ENCODE results near the gene CDKN1B.
"Not testable (repeated sequence)": the region's sequence is repeated elsewhere in the genome, so short reads cannot be mapped to it uniquely, and the experiment has no call there.

The CDKN1B gene

DNA sequence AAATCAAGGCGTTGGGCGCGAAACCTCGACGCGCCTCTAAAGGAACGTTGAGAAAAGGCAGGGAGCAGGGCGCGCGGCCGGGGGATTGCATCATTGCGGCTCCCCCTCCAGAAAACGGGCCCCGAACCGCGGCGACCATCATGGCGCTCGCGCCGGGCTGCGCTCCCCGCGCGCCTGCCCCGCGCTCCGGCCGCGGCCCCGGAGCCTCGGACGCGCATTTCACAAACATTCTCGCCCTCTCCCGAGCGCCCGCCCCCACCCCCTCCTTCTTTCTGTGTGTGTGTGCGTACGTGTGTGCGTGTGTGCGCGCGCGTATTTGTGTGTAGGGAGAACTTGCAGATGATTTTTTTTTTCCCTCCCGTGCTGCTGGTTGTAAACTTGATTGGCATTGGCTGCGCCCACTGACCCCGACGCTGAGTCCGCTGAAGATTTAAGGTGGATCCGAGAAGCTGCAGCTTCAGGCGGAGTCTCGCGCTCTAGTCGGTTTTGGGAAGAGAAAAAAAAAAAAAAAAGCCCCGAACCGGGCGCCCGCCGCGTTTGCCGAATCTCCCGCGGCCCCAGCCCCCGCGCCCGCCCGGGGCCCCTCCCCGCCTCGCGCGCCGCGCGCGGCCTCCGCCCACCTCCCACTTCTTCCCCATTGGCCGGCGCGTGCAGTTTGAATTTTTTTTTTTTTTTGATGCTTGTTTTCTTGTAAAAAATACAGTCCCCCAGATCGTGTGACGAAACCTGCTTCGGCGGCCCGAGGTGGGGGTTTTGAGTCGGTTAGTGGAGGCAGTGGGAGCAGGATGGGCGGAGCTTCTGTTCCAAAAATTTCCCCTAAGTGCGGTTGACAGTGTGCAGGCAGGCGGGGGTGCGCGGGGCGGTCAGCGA lies 8.2 kb downstream of the CDKN1B start:
- DNase-seq = peak; percentile 98

DNA sequence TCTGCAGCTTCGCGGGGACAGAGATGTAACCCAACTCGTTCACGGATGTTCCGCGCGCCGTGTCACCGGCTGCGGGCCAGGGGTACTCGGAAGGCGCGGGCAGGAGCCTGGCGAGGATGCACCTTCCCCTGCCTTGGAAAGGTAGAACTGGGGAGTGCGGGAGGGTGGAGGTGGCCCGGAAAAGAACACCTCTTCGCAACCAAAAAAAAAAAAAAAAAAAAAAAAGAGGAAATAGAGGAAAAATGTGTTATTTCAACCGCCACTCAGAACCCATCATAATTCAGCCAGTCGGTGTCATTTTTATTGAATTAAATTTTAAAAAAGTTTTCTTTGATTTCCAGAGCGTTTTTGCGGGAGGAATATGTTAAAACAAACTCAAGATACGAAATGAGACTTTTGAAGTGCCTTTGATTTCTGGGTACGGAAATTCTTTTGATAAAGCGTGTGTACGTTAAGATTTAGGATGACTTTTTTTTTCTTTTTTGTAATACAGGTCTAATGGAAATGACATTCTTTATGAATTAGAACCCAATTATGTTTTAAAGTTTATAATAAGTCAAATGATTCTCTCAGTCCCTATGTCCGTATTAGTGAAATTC lies 8.9 kb downstream of the CDKN1B start:
- DNase-seq = no peak

DNA sequence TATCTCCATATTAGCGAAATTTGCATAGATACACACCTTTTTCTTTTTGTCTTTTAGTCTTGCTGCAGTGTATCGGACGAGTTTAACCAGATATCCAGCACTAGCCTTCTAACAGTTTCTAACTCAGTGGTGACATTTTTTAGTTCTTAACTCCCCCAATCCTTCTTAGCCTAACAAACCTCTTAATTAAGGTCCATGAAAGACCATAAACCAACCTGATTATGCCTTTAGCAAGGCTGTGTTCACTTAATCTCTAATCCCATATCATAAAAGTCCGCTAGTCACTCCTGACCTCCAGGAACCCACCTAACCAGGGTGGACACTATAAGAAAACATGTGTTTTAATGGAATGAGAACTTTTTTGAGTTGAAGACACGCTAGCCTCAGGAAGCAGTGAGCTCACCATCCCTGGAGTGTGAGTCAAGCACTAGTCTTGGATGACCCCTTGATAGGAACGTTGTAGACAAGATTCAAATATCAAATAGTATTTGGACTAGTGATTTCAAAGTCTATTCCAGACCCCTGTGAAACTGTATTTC lies 9.5 kb downstream of the CDKN1B start:
- DNase-seq = no peak

DNA sequence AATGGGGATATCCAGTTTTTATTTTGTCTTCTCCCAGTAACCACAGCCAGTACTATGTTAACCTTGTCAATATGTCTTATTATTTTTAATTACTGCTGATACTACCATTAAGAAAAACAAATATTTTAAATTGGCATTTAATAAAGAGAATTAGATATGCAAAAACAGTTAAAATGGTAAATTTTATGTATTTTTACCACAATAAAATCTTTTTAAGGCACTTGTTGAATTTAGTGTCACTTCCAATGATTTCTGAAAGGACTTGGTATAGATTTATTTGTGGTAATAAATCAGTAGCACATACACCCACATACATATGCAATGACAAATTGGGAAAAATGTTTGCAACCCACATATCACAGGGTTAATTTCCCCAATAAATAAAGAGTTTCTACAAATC lies 14.0 kb downstream of the CDKN1B start:
- no peak for DNase-seq

DNA sequence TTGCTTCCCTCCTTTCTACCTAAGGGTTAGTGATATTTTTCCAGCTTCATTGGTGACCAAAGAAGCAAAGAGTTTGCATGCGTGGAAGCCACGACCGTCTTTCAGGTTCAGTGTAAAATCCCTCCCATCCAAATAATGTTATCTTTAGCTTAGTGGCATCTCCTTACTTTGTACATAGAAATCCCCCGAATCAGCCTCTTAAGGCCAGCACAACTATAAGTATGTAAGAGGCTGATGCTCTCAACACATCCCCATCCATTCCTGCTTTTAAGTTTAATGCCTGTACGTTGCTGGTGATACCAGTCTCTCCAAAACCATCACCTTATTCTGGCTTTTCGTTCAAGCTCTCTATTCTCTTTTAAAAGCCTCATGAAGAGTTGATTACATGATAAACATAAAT lies 14.6 kb downstream of the CDKN1B start:
- no peak for DNase-seq

DNA sequence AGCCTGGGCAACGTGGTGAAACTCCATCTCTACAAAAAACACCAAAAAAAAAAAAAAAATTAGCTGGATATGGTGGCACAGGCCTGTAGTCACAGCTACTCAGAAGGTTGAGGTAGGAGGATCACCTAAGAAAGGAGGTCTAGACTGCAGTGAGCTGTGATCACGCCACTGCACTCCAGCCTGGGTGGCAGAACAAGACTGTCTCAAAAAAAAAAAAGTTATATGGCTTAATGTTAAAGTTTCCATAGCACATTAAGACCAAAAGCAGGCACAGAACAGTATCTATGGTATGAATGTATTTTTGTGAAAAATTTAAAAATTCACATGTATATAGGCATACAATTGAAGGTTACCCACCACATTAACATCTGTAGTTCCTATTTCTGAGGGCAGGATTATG lies 15.9 kb downstream of the CDKN1B start:
- DNase-seq = no peak

DNA sequence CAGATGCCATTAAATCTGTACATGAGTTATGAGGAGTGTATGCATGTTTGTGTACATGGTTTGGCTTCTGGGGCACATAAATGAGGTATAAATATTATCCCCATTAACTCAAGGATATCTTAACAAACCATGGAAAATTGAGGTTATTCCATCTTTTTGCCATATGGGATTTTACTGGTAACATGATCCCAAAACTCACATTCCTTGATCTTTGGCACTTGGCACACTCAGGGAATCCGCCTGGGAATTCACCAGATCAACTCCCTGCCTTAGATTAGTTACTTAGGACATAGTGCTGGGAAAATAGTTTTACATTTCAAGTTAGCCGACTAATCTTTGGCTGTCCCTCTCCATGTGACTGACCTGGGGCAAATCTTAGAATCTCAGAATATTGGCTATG lies 16.9 kb downstream of the CDKN1B start:
- DNase-seq = no peak

DNA sequence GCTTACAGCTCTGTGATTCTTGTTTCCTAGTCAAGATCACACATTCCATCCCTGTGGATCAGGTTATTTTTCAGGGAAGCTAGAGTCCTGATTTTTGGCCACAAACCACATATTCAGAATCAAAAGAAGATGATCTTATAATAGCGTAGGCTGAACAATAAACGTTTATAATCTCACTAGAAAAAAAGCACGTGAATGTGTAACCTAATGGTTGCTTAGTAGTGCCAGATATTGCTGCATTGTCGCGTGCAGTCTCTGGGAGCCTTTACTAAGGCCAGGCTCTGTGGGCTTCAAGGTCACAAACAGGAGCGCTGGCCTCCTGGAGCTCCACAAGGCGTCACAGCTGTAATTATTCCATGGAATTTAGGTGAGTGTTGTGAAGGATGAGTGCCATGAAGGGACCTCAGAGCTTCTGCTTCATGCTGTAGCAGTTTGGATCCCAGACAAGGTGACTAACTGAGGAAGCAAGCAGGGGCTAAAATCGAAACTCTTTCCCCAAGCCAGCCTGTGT lies 17.4 kb downstream of the CDKN1B start:
- no peak for DNase-seq

DNA sequence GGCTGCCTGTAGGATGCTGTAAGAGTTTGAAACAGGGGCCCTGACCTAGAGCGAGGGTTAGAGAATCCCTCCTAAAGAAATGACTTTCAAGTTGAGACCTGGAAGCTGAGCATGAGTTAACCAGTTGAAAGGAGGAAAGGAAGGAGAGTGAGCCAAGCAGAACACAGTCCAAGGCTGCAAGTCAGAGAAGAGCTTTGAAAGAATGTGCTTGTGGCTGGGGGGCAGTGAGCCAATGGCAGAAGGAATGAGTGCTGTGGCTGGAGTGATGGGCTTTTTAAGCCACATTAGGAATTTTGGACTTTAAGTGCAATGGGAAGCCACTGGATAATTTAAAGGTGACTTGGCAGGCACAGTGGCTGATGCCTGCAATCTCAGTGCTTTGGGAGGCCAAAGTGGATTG lies 18.1 kb downstream of the CDKN1B start:
- DNase-seq = no peak

DNA sequence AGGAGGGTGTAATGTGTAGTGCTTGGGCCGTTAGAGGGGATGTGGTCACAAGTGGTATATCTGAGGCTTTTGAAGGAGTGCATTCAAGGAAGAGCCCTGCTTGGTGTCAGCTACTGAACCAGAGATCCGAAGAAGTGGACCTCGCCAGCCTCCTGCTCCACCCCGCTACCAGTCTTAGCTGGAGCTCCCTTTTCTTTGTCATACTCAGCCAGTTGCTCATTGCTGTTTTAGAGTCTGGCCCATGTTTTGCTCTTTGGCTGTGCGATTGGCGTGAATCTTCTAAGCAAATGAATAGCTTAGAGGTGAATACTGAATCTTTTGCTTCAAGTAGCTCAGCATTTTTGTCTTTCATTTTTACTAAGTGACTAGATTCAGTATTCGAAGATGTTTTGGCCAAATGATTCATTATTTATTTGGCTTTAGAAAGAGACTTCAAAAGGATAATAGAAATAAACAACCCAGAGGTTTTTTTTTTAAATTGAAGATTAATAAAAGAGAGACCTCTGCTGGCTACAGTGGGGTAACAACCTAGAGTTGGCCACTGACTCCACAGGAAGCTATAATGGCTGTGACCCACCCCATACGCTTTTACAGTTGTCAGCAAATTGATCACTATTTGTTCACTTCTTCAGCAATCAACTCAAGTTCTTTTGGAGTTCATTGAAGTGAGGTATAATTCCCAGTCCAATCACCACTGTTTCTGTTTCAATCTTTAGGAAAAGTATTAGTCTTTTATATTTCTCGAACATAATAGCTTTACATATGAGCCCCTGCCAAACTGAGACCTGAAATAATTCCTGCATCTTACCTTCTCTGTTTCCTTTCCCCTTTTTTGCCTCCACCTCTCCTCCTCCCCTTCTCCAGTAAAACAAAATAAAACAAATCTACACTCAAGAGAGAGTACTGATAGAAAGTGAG lies 19.9 kb downstream of the CDKN1B start:
- peak; percentile 45 for DNase-seq

DNA sequence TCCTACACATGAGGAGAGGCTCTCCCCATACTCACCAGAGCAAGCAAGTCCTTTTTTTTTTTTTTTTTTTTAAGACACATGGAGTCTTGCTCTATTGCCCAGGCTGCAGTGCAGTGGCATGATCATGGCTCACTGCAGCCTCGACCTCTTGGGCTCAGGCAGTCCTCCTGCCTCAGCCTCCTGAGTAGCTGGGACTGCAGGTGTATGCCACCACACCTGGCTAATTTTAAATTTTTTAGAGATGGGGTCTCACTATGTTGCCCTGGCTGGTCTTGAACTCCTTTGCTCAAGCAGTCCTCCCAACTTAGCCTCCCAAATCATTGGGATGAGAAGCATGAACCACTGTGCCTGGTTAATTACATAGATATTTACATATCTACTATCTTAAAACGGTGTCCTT lies 21.0 kb downstream of the CDKN1B start:
- DNase-seq = not testable (repeated sequence)

DNA sequence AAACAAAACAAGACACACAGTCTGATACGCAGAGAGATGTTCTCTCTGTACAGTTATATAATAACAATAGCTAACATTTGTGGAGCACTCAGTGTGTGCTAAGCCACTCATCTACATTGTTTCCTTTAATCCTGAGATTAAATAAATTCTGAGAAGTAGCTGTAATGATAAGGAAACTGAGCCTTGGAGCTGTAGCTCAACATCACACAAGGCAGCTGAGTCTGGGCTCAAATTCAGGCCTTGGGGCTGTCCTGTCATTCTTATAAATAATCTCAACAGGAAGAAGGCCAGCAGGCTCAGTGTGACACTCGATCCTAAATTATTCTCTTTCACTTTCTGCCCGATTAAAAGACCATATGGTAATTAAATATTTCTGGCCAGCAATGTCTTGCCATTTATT lies 24.5 kb downstream of the CDKN1B start:
- DNase-seq = no peak

DNA sequence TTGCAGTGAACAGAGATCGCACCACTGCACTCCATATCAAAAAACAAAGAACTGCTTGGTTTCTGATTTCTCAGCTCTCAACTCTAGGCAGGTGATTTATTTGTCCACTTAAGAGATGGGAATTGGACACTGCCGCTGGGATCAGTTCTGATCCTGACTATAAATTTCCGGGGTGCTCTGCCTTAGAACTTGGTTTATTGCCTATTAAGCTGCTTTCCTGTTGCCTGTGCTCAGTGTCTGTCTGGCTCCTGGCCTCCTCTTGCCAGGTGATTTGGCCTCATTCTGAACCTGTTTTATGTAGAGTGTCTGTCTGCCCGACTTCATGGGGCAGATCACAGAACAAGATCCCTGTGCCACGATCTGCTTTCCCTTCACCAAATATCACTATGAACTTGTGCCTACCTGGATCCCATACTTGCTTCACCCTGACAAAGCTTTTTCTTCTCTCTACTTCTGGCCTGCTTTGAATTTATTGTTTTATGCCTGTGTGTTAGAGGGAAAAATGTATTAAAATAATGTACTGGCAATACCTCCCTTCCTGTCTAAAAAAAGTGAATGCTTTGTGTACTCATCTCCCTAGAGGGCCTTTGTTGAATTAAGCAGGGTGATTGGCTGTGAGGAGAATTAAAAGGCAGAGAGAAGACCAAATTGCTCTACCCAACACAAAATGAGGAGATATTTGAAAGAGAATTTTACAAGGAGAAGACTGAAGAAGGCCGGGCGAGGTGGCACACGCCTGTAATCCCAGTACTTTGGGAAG lies 27.6 kb downstream of the CDKN1B start:
- no peak for DNase-seq

DNA sequence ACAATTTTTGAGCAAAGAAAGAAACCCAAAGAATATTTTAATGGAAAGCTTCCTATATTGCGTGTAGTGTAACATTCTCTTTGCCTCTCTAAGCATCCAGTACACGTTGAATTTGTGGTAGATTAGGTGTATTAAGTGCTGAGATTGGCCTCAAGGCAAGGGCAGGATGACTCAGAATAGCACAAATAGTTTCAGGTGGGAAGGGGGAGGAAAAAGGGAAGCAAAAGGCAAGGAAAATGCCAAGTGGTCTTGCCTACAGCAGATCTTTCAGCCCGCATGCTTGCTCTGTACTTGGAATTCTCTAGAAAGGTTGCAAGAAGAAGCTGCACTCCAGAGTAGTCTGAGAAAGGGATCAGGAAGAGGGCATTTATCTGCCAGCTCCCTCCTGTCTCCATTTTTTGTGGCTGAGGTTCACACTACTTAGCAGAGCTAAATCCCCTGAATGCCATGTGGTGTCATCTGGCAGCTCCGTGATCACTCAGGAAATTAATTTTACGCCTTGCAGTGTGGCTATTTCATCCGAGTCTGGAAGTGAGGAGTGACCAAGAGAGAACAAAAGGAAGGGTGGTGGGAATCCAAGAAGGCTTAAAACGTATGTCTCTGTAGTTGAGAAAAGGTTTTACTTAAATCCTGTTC lies 28.5 kb downstream of the CDKN1B start:
- DNase-seq = no peak

DNA sequence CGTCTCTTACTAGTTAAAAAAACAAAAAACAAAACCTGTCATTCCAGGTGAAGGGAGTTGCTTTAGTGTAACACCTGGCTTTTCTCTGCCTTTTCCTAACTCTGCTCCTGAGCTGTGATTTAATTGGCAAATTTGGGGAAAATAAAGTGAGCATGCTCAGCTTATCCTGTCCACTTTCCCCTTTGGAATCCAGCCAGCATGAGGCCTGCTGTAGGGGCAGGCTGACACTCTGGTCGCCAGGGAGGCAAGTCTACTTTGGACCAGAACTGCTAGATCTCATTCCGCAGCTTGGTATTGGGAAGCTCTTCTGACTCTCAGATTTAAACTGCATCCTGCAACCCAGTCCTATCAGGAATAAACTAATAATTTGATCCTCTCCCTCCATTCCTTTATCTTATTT lies 30.1 kb downstream of the CDKN1B start:
- no peak for DNase-seq

DNA sequence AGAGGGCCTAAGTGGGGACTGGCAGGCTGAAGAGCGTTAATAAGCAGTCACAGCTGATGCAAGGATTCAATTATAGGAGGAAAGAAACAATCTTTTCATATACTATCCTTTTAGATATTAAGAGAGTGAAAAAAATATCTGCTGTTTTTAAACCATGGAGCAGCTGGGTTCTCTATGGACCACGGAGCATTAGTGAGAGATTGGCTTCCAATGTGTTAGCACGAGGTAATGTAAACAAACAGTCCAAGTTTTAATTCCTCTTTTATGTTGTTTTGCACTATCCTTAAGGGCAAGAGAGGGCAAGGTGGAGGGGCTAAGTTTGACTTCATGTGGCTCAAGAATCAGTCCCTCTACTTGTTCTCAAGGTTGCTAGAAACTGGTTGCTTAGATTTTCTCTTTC lies 30.9 kb downstream of the CDKN1B start:
- no peak for DNase-seq

DNA sequence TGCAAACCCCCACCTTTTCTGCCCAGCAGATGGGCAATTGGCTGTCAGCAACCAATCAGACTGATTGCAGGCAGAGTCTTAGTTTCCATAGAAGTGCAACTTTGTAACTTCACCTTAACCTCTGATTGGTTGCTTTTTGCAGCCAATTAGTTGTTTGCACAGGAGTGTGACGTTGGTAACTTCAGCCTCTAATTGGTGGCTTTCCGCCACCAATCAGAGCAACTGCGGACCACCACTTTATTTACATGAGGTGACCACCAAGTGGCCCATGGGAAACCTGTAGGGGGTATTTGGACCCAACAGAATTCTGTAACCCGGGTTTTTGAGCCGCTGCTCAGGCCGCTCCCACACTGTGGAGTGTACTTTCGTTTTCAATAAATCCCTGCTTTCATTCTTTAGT lies 32.3 kb downstream of the CDKN1B start:
- DNase-seq = no peak

DNA sequence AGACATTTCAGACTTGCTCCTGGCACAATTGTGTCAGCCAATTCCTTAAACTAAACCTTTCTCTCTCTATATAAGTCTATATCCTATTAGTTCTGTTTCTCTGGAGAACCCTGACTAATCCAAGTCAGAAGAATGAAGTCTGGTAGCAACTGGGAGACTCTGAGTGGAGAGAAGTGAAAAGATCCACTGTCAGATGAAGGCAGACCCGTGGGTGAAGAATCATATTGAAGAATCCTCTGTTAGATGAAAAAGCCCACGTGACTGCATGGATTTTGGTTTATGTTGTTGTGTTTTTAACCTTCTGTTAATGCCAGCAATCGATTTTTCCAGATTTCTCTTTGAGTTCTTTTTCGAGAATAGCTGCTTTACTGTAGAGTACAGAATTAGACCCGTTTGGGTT lies 38.8 kb downstream of the CDKN1B start:
- DNase-seq = no peak

DNA sequence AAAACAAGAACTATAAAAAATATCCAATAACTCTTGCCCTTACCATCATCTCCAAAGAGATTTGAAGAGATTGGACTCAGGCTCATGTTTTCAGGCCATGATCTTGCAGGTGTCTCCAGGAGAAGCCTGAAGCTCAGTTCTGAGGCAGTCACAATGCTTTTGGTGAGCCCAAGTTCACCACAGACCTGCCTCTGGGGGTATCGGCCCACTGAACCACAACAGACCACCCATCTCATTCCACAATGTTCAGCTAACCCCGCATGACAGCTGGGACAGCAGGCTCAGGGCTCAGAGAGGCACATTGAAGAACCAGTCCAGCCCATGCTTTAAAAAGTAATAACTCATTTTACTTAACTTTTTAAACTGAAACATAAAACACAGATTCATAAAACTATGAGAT lies 40.0 kb downstream of the CDKN1B start:
- no peak for DNase-seq

DNA sequence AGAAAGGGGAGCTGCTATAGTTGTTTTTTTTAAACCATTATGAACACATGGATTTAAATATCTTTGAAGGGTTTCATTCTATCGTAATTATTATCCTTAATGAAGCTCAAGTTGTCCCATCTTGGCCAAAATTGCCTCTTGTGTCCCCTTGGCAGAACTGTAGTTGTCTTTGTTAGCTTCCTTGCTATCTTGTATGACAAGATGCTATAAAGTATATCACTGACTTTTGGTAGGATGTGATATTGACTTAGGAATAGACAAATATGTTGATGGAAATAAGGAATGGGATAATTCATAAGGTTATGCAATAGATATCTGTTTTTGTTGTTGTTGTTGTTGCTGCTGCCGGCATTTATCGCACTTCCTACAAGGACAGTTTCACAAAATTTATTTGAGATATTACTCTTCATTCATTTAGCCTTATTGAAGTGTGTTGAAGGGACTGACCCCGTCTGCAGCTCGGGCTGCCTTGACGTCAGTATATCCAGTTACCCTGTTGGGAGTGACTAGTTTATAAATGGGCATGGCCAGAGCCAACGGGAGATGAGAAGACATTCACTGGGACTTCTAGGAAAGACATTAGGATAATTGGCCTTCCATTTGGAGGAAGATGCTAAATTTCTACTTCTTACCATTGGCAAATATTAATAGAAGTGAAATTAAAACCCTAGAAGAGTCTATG lies 42.2 kb downstream of the CDKN1B start:
- no peak for DNase-seq

DNA sequence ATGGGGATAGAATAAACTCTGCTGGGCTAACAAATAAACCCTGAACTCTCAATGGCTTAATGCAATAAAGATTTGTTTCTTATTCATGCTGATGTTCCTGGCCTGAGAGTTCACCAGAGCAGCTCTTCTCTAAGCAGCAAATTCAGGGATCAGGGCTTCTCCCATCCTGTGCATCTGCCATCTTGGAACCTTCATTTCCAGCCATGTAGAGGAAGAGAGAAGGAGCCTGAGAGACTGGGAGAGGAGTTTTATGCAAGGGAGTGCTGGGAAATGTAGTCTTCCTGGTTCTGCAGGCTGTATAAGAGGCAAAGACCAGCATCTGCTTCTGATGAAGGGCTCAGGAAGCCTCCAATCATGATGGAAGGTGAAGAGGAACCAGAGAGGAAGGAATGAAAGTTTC lies 47.7 kb downstream of the CDKN1B start:
- no peak for DNase-seq
